GM12878 (cell line): Measurements from ENCODE around the gene ZCCHC17.

Experiments used
- ETV6 ChIP-seq, 2 experiments: fragments of 450-650 bp in 1 of 2; IDR thresholded peaks in 1 of 2; conservative IDR thresholded peaks in 1 of 2; 2 replicates each; pipeline ENCODE4 v1.6.1; 2014; ENCODE audit warnings: antibody characterized with exemption in 1 of 2, borderline replicate concordance in 1 of 2, low read depth in 1 of 2, mild to moderate bottlenecking in 1 of 2, moderate library complexity in 1 of 2
- FOXM1 ChIP-seq: IDR thresholded peaks from 2 replicates; pipeline ENCODE4 v1.6.1; 2012; ENCODE audit warnings: low read depth, mild to moderate bottlenecking, inconsistent platforms, low read length, moderate library complexity
- GABPA ChIP-seq: IDR thresholded peaks from 2 replicates; pipeline ENCODE4 v1.6.1; 2014; ENCODE audit warnings: antibody characterized with exemption, low read depth, mild to moderate bottlenecking, inconsistent platforms
- JUND ChIP-seq: IDR thresholded peaks from 2 replicates; pipeline ENCODE4 v1.6.1; 2012; ENCODE audit warnings: low read depth, mild to moderate bottlenecking, low read length, improper control_type of control experiment, moderate library complexity
- POLR2A ChIP-seq: IDR thresholded peaks from 2 replicates; pipeline ENCODE4 v1.6.1; 2011; ENCODE audit warnings: low read depth, mild to moderate bottlenecking, low read length
- POU2F2 ChIP-seq: IDR thresholded peaks from 3 replicates; pipeline ENCODE4 v1.6.1; 2011; ENCODE audit warnings: low read depth, mild to moderate bottlenecking, low read length, borderline replicate concordance
- ZBED1 ChIP-seq: IDR thresholded peaks from 2 replicates; pipeline ENCODE4 v1.6.1; 2016; ENCODE audit warnings: borderline replicate concordance
- TF ChIP-seq, protein P1 (sequence below): IDR thresholded peaks from 2 replicates; pipeline ENCODE4 v1.6.1; 2012; ENCODE audit warnings: low read depth, low read length, improper control_type of control experiment

DNA sequence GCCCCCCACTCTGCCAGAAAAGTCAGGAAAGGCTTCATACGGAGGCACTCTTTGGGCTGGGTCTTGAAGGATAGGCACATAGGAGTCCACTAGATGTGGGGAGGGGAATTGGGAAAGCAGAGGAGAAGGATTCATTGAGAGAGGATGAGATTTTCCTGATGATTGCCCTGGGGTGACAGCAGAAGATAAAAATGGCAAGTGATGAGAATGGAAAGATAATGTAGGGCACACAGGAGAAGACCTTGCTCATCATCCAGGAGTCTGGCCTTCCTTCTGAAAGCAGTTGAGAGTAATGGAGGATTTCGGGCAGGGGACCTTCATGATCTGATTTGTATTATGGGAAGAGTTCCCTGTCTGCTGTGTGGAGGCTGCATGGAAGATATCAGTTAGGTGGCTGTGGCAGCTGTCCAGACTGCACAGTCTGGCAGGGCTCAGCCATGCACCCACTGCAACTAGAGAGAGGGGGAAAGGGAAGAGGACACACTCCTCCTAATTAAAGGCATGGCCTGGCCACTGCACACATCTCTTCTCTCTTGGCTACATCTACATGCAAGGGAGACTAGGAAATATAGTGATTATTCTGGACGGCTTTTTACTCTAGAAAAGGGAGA, 85.7 kb downstream of the ZCCHC17 start:
- no peak for TF ChIP-seq FOXM1
- no peak for TF ChIP-seq ZBED1
- TF ChIP-seq ETV6 (conservative IDR thresholded peaks at IDR 0.05 in 1 of 2, IDR thresholded peaks at IDR 0.05 in 1 of 2; ENCODE audit: borderline replicate concordance in 1 of 2, low read depth in 1 of 2) = no peak
- TF ChIP-seq, protein P1, sequence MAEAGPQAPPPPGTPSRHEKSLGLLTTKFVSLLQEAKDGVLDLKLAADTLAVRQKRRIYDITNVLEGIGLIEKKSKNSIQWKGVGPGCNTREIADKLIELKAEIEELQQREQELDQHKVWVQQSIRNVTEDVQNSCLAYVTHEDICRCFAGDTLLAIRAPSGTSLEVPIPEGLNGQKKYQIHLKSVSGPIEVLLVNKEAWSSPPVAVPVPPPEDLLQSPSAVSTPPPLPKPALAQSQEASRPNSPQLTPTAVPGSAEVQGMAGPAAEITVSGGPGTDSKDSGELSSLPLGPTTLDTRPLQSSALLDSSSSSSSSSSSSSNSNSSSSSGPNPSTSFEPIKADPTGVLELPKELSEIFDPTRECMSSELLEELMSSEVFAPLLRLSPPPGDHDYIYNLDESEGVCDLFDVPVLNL = no peak
- no peak for TF ChIP-seq POLR2A
- TF ChIP-seq GABPA = no peak
- TF ChIP-seq JUND = no peak
- TF ChIP-seq POU2F2 = no peak
